Endothelial cell of umbilical vein (primary cell): ENCODE measurements around the gene CIITA. TPM values are rescaled to one million over a fixed set of nuclear protein-coding genes. Genes with fewer than 3 reads are reported as not detected.
A peak's percentile ranks its signal among the peaks of the same experiment; 100 is the strongest.

Experiments
- BruUV-seq: library from RNA; stranded (reverse); fragments of 400-500 nt; replicated peaks from 2 replicates; lab custom pipeline; 2021; lab: Mats Ljungman, UMichigan
- CTCF ChIA-PET: fragments of 300-600, 350-600 bp; sonication (Branson Sonifier 250); formaldehyde crosslinking; loops from one replicate; lab custom pipeline; 2021; ENCODE audit warnings: antibody characterized with exemption, inconsistent platforms; lab: Charles Lee
- POLR2A ChIA-PET: fragments of 300-600, 350-600 bp; sonication (Branson Sonifier 250); formaldehyde crosslinking; loops from one replicate; lab custom pipeline; 2021; ENCODE audit warnings: antibody characterized with exemption, inconsistent platforms; lab: Charles Lee
- DNase-seq: peaks from one replicate; pipeline ENCODE4 v3.0.0-alpha.2; 2011; ENCODE audit warnings: low read depth, low spot score
- FAIRE-seq: peaks from 2 replicates; lab custom pipeline; 2011; peaks lifted over from hg19 to GRCh38; lab: Jason Lieb, UNC
- H2AFZ ChIP-seq: 2 replicates; pipeline ENCODE4 v1.6.0; 2012; ENCODE audit warnings: low read depth, low read length, control low read depth, inconsistent platforms
- H3K27ac ChIP-seq: 2 replicates; pipeline ENCODE4 v1.5.1; 2011; ENCODE audit warnings: low read depth, mild to moderate bottlenecking, control low read depth, low read length, moderate library complexity; ENCODE audit not compliant: insufficient read depth
- H3K27me3 ChIP-seq, 2 experiments: 2 replicates each; pipeline versions ENCODE4 v1.6.0 to v1.6.1; 2011; ENCODE audit warnings: low read length in 2 of 2, mixed read lengths in 1 of 2; ENCODE audit not compliant: control insufficient read depth in 2 of 2, insufficient read depth in 2 of 2
- H3K36me3 ChIP-seq, 2 experiments: 2 replicates in 1 of 2; 3 replicates in 1 of 2; pipeline ENCODE4 v1.5.1; 2011; ENCODE audit warnings: low read length in 2 of 2, mild to moderate bottlenecking in 1 of 2, moderate library complexity in 1 of 2; ENCODE audit not compliant: control insufficient read depth in 2 of 2, insufficient read depth in 2 of 2; ENCODE audit errors: extremely low read depth in 1 of 2
- H3K4me1 ChIP-seq: 3 replicates; pipeline ENCODE4 v1.5.1; 2011; ENCODE audit warnings: mild to moderate bottlenecking, low read length; ENCODE audit not compliant: control insufficient read depth, insufficient read depth; ENCODE audit errors: extremely low read depth
- H3K4me2 ChIP-seq: 2 replicates; pipeline ENCODE4 v1.6.1; 2011; ENCODE audit warnings: low read length, control low read depth, mixed read lengths; ENCODE audit not compliant: insufficient read depth
- H3K4me3 ChIP-seq, 3 experiments: fragments of 200-600 bp in 1 of 3; sonication (generic), shearing (Covaris generic) in 1 of 3; replicated peaks in 1 of 3; 2 replicates each; pipeline ENCODE4 v1.5.1; 2011 to 2016; ENCODE audit warnings: control low read depth in 3 of 3, low read length in 3 of 3, mild to moderate bottlenecking in 2 of 3, inconsistent platforms in 1 of 3, low read depth in 1 of 3, moderate library complexity in 1 of 3; ENCODE audit not compliant: insufficient read depth in 1 of 3
- H3K79me2 ChIP-seq: 2 replicates; pipeline ENCODE4 v1.6.0; 2012; ENCODE audit warnings: low read length, inconsistent platforms; ENCODE audit not compliant: control insufficient read depth, insufficient read depth
- H3K9ac ChIP-seq: replicated peaks from 2 replicates; pipeline ENCODE3; 2011; ENCODE audit warnings: low read length, control low read depth; ENCODE audit not compliant: insufficient read depth; ENCODE audit errors: extremely low read depth
- H3K9me1 ChIP-seq: replicated peaks from 3 replicates; pipeline ENCODE4 v1.6.0; 2011; ENCODE audit warnings: mild to moderate bottlenecking, low read length; ENCODE audit not compliant: control insufficient read depth, insufficient read depth; ENCODE audit errors: extremely low read depth
- H3K9me3 ChIP-seq: replicated peaks from 2 replicates; pipeline ENCODE4 v1.5.1; 2012; ENCODE audit warnings: low read length, inconsistent platforms; ENCODE audit not compliant: control insufficient read depth, insufficient read depth
- H4K20me1 ChIP-seq: replicated peaks from 2 replicates; pipeline ENCODE3; 2011; ENCODE audit warnings: mild to moderate bottlenecking, low read length; ENCODE audit not compliant: control insufficient read depth, insufficient read depth; ENCODE audit errors: extremely low read depth
- EZH2 ChIP-seq: IDR thresholded peaks from 2 replicates; pipeline ENCODE4 v1.6.1; 2012; ENCODE audit warnings: borderline replicate concordance, low read depth, mild to moderate bottlenecking, moderate library complexity, low read length, inconsistent platforms; ENCODE audit not compliant: severe bottlenecking
- FOS ChIP-seq: IDR thresholded peaks from 2 replicates; pipeline ENCODE4 v1.6.1; 2011; ENCODE audit warnings: mild to moderate bottlenecking, low read length, moderate library complexity, borderline replicate concordance; ENCODE audit not compliant: insufficient read depth
- GATA2 ChIP-seq: IDR thresholded peaks from 2 replicates; pipeline ENCODE4 v1.7.0; 2011; ENCODE audit warnings: low read depth, mild to moderate bottlenecking, moderate library complexity, mixed read lengths, low read length; ENCODE audit not compliant: insufficient read length, insufficient read depth
- JUN ChIP-seq: IDR thresholded peaks from 2 replicates; pipeline ENCODE4 v1.6.1; 2011; ENCODE audit warnings: borderline replicate concordance, low read depth; ENCODE audit not compliant: insufficient read length, insufficient read depth
- MYC ChIP-seq: IDR thresholded peaks from one replicate; pipeline ENCODE4 v1.6.1; 2011; ENCODE audit warnings: mild to moderate bottlenecking, low read depth, low read length
- POLR2A ChIP-seq: IDR thresholded peaks from 2 replicates; pipeline ENCODE4 v1.6.1; 2012; ENCODE audit warnings: low read depth, mild to moderate bottlenecking, control low read depth, low read length
- dilution Hi-C: fragments of 300-500 bp; cut with MboI; formaldehyde crosslinking; loops from one replicate; pipeline ENCODE4 v1.15.0; 2019; ENCODE audit warnings: low sequenced_read_pairs; ENCODE audit not compliant: extremely low pct_ligation_motif_present
- intact Hi-C: fragments of 100-400 bp; cut with micrococcal nuclease; formaldehyde crosslinking; loops from one replicate; pipeline ENCODE4 v1.10.0; 2022
- polyA plus RNA-seq, 4 experiments: library from polyadenylated mRNA; depleted of rRNA in 3 of 4; stranded (reverse) in 3 of 4; unstranded in 1 of 4; fragments of >200 nt; gene quantifications; 2 replicates each; pipeline versions ENCODE4 v1.2.1 to v1.2.3, GENCODE V29; 2011 to 2012; ENCODE audit warnings: missing spikeins in 1 of 4
- total RNA-seq: library from RNA; stranded (reverse); gene quantifications from 2 replicates; pipeline ENCODE4 v1.2.3, GENCODE V29; 2021
- TF ChIP-seq, protein P1 (sequence below): IDR thresholded peaks from 2 replicates; pipeline ENCODE4 v1.6.1; 2011; ENCODE audit not compliant: insufficient read depth, insufficient read length

CIITA gene
- total and polyA plus RNA-seq, 2 donors (not counting 3 experiments of a cell fraction or from before 2014, with no cell fraction given), result not detected

DNA sequence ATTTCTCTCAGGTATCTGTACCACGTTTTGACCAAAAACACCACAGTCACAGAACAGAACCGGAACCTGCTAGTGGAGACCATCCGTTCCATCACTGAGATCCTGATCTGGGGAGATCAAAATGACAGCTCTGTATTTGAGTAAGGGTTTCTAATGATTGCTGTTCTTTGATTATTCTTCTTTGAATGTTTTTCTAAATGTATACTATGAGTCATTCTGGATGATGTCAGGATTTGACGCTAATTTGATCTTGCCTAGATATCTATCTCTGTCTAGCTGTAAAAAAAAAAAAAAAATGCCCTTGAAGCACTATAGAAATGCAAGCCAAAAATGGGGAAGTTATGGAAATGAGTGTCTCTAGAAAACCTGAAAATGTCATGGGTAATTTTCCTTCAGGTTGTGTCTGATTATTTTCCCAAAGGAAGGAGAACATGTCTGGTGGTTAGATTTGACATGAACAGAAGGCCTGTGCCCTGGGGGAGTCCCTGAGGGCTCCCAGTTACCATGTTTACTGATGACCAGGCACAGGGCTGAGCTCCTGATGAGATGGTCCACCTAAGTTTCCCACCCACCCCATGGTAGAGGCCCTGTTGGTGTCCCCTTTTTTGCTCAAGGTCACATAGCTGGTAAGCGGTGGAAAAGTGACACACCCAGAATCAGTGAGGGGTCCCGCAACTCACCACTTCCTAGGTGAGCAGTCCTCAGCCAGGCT is 80.9 kb downstream of the CIITA start:
- peak overlapping the region; percentile 40 for H3K27ac ChIP-seq

DNA sequence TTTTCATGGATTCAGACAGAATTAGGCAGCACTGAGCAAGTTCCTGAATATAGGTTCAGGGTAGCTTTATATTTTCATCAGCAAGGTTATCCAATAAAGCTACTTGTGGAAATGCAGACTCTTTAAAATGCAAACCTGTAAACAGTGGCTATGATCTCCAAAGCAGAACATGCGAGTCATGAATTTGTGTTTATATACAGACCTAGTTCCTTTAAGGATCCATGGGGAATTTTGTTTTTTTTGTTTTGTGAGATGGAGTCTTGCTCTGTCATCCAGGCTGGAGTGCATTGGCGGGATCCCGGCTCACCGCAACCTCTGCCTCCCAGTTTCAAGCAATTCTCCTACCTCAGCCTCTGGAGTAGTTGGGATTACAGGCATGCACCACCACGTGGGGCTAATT is 82.2 kb downstream of the CIITA start:
- H3K79me2 ChIP-seq, result peaks cover 7% of the 10 kb centered on the region
- intact Hi-C loops, result loop anchor here (5.0 kb wide), 1 partner anchor 243 kb away; no protein-coding TSS in a partner anchor
- POLR2A ChIA-PET, result no interaction called here

More for the DNA sequence above, 80.9 kb downstream of the CIITA start:
- peak; percentile 66 for DNase-seq
- no TSS peak for BruUV-seq
- H3K9me3 ChIP-seq, result no peaks in the 10 kb centered on the region
- H2AFZ ChIP-seq, result no peak overlapping the region
- ChIA-PET POLR2A (interaction anchor here (1.7 kb wide), 1 partner anchor 298 kb away, joined by 7 read pairs; the partner anchor contains the start of gene SOCS1), CTCF (interaction anchor here (1.3 to 2.9 kb wide), 8 partner anchors 13 to 756 kb away, joined by 3 to 14 read pairs (median 3); partner anchors contain the start of gene SOCS1)
- H3K27me3 ChIP-seq, result no peaks in the 10 kb centered on the region
- dilution Hi-C loops, result no loop called here
- FAIRE-seq, result peak; percentile 75
- no peak overlapping the region for H3K9ac ChIP-seq
- no peak overlapping the region for H3K4me3 ChIP-seq
- intact Hi-C loops, result loop anchor here (5.0 kb wide), 1 partner anchor 244 kb away; no protein-coding TSS in a partner anchor
- TF ChIP-seq MYC (no peak), JUN (peak; percentile 79), POLR2A (no peak), GATA2 (peak; percentile 85), FOS (peak; percentile 77)
- TF ChIP-seq, protein P1, sequence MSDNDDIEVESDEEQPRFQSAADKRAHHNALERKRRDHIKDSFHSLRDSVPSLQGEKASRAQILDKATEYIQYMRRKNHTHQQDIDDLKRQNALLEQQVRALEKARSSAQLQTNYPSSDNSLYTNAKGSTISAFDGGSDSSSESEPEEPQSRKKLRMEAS, result no peak
- peaks cover 0 to 2% of the 10 kb centered on the region in 2 experiments for H3K36me3 ChIP-seq
- H3K9me1 ChIP-seq, result no peaks in the 10 kb centered on the region
- peaks cover 37% of the 10 kb centered on the region for H3K4me1 ChIP-seq
- H3K4me2 ChIP-seq, result peak overlapping the region; percentile 43
- no peaks in the 10 kb centered on the region for H4K20me1 ChIP-seq
- peaks cover 7% of the 10 kb centered on the region for H3K79me2 ChIP-seq

More for the DNA sequence above, 82.2 kb downstream of the CIITA start:
- Histone ChIP-seq H3K27me3 (no peaks in the 10 kb centered on the region), H3K4me1 (peaks cover 35% of the 10 kb centered on the region), H4K20me1 (no peaks in the 10 kb centered on the region), H3K9ac (no peak overlapping the region), H3K9me3 (no peaks in the 10 kb centered on the region), H3K4me3 (no peak overlapping the region), H3K36me3 (peaks cover 2 to 6% of the 10 kb centered on the region in 2 experiments), H3K9me1 (no peaks in the 10 kb centered on the region), H3K4me2 (no peak overlapping the region), H2AFZ (no peak overlapping the region), H3K27ac (no peak overlapping the region)
- CTCF ChIA-PET, result interaction anchor here (1.0 to 2.0 kb wide), 5 partner anchors 8 to 755 kb away, joined by 3 to 8 read pairs (median 3); partner anchors contain the start of gene SOCS1
- FAIRE-seq, result no peak
- no TSS peak for BruUV-seq
- TF ChIP-seq MYC (no peak), GATA2 (no peak), EZH2 (no peak)
- dilution Hi-C loops, result no loop called here
- no peak for DNase-seq
